Hepatocyte (in vitro differentiated cells): ENCODE data around the gene IL24. TPM values are rescaled to one million over a fixed set of nuclear protein-coding genes. Genes with fewer than 3 reads are reported as not detected.
A peak's percentile ranks its signal among the peaks of the same experiment; 100 is the strongest.

ENCODE experiments used
- DNase-seq: peaks from one replicate; pipeline ENCODE4 v3.0.0-alpha.2; 2016; ENCODE audit warnings: low spot score
- H2AFZ ChIP-seq: fragments of 200-600 bp; sonication (generic); 2 replicates; pipeline ENCODE4 v1.6.0; 2016; ENCODE audit warnings: antibody characterized with exemption, mild to moderate bottlenecking
- H3K27ac ChIP-seq: fragments of 200-600 bp; sonication (generic); 2 replicates; pipeline ENCODE4 v1.5.1; 2016; ENCODE audit warnings: mild to moderate bottlenecking
- H3K27me3 ChIP-seq: fragments of 200-600 bp; sonication (generic); 2 replicates; pipeline ENCODE4 v1.6.1; 2016
- H3K36me3 ChIP-seq: fragments of 200-600 bp; sonication (generic); replicated peaks from 2 replicates; pipeline ENCODE4 v1.5.1; 2016; ENCODE audit warnings: low read depth; ENCODE audit not compliant: insufficient read depth
- H3K4me1 ChIP-seq: fragments of 200-600 bp; sonication (generic); 2 replicates; pipeline ENCODE4 v1.5.1; 2016; ENCODE audit warnings: mild to moderate bottlenecking, moderate library complexity; ENCODE audit not compliant: insufficient read depth
- H3K4me2 ChIP-seq: fragments of 200-600 bp; sonication (generic); 2 replicates; pipeline ENCODE4 v1.6.0; 2016
- H3K4me3 ChIP-seq: fragments of 200-600 bp; sonication (generic); 2 replicates; pipeline ENCODE4 v1.5.1; 2016; ENCODE audit warnings: mild to moderate bottlenecking
- H3K79me2 ChIP-seq: fragments of 200-600 bp; sonication (generic); 2 replicates; pipeline ENCODE4 v1.6.0; 2017; ENCODE audit warnings: mild to moderate bottlenecking
- H3K9me2 ChIP-seq: fragments of 200-600 bp; sonication (generic); replicated peaks from 2 replicates; pipeline ENCODE4 v1.6.0; 2017; ENCODE audit warnings: mild to moderate bottlenecking; ENCODE audit not compliant: insufficient read depth
- H3K9me3 ChIP-seq: fragments of 200-600 bp; sonication (generic); 2 replicates; pipeline ENCODE4 v1.5.1; 2016; ENCODE audit warnings: low read depth, mild to moderate bottlenecking
- H4K20me1 ChIP-seq: fragments of 200-600 bp; sonication (generic); 2 replicates; pipeline ENCODE4 v1.6.0; 2016; ENCODE audit warnings: mild to moderate bottlenecking; ENCODE audit not compliant: insufficient read depth, poor library complexity, severe bottlenecking
- EZH2 ChIP-seq: fragments of 200-600 bp; sonication (generic); IDR thresholded peaks from 2 replicates; pipeline ENCODE4 v1.6.1; 2016; ENCODE audit warnings: antibody characterized with exemption, mild to moderate bottlenecking, borderline replicate concordance
- EZH2phosphoT487 ChIP-seq: fragments of 200-600 bp; sonication (generic); IDR thresholded peaks from one replicate; pipeline ENCODE4 v1.6.1; 2018; ENCODE audit warnings: antibody characterized with exemption, mild to moderate bottlenecking, low read depth, moderate library complexity; ENCODE audit not compliant: unreplicated experiment, severe bottlenecking
- WGBS: methylation state at CpG from one replicate; pipeline ENCODE4 v1.1.6; 2016; ENCODE audit warnings: low lambda C conversion rate; ENCODE audit errors: missing lambda C conversion rate; 5-methylcytosine and 5-hydroxymethylcytosine counted together
- polyA plus RNA-seq: library from polyadenylated mRNA; unstranded; fragments of >200 nt; fragmentation: Nextera tagmentation; extraction: Ambion mirVana; gene quantifications from 2 replicates; pipeline ENCODE4 v1.2.1, GENCODE V29; 2016
- total RNA-seq: library from RNA; depleted of rRNA; stranded (reverse); fragments of >200 nt; gene quantifications from 2 replicates; pipeline ENCODE4 v1.2.3, GENCODE V29; 2014
- TF ChIP-seq, protein P1 (sequence below): fragments of 200-600 bp; sonication (generic); IDR thresholded peaks from 2 replicates; pipeline ENCODE4 v1.5.1; 2016; ENCODE audit warnings: antibody characterized with exemption, mild to moderate bottlenecking; ENCODE audit not compliant: poor library complexity

The IL24 gene
- total and polyA plus RNA-seq, 2 experiments from 2014 or later, result not detected

DNA sequence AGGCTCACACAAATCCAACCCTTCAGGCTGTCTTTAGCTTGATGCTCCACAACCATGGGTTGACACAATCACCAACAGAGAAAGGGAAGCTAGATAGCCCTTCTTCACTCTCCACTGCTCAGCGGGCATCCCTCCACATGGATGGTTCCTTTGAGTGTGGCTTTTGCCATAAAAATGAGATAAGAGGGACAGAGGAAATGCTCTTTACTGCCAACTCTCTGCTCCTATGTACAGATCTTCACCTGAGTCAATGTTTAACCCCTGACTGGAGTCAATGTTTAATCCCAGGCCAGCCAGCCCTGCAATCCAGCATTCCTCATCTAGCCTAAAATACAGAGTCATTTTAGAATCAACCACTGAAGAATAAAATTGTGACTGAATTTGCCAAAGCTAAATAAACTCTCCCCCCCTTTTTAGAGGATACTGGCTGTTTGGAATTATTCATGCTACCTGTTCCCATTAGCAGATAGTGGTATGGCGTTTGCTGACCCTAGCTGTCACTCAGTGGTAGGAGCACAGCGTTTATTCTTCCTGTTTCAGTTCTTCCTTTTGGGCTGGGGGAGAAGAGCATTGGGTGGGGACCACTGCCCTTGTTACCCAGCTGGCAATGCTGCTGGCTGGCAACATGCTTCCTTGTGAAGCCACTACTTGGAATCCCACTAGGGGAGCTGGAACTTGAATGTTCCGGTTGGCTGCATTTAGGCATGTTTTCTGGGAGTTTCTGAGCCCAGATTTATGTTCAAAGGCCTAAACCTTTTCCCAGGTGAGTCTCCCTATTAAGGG, 54.3 kb downstream of the IL24 start:
- no peak overlapping the region for H3K4me3 ChIP-seq
- H3K27ac ChIP-seq, result peak overlapping the region; percentile 87
- TF ChIP-seq, protein P1, sequence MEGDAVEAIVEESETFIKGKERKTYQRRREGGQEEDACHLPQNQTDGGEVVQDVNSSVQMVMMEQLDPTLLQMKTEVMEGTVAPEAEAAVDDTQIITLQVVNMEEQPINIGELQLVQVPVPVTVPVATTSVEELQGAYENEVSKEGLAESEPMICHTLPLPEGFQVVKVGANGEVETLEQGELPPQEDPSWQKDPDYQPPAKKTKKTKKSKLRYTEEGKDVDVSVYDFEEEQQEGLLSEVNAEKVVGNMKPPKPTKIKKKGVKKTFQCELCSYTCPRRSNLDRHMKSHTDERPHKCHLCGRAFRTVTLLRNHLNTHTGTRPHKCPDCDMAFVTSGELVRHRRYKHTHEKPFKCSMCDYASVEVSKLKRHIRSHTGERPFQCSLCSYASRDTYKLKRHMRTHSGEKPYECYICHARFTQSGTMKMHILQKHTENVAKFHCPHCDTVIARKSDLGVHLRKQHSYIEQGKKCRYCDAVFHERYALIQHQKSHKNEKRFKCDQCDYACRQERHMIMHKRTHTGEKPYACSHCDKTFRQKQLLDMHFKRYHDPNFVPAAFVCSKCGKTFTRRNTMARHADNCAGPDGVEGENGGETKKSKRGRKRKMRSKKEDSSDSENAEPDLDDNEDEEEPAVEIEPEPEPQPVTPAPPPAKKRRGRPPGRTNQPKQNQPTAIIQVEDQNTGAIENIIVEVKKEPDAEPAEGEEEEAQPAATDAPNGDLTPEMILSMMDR, result no peak
- no peak for TF ChIP-seq EZH2
- TF ChIP-seq EZH2phosphoT487, result no peak
- peak overlapping the region; percentile 9 for H3K4me2 ChIP-seq
- H3K9me3 ChIP-seq, result no peaks in the 10 kb centered on the region
- H3K4me1 ChIP-seq, result peaks cover 38% of the 10 kb centered on the region
- WGBS, result 72% methylated on average over 4 of the region's 4 CpGs
- peak; percentile 56 for DNase-seq
- no peaks in the 10 kb centered on the region for H3K27me3 ChIP-seq
- no peaks in the 10 kb centered on the region for H3K36me3 ChIP-seq
- no peaks in the 10 kb centered on the region for H3K9me2 ChIP-seq
- no peak overlapping the region for H2AFZ ChIP-seq
- H4K20me1 ChIP-seq, result no peaks in the 10 kb centered on the region
- H3K79me2 ChIP-seq, result no peaks in the 10 kb centered on the region

DNA sequence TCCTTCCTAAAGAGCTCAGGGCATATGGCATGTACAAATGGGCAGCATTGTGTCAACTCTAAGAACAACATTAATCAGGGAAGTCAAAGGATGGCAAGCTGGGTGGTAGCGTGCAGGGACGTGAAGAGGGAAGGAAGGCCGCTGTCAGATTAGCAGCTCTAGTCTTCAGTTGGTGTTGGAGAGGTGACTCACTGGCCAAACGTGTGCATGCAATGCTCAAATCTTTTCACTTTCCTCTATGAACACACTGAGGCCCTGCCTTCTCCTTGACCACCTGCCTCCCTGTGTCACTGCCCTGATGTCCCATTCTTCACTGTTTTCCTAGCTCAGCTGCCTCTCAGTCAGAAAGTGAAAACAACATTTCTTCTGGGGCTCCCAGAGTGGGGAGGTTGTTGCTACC, 54.9 kb downstream of the IL24 start:
- 57% methylated on average over 4 of the region's 4 CpGs for WGBS
- peaks cover 38% of the 10 kb centered on the region for H3K4me1 ChIP-seq

DNA sequence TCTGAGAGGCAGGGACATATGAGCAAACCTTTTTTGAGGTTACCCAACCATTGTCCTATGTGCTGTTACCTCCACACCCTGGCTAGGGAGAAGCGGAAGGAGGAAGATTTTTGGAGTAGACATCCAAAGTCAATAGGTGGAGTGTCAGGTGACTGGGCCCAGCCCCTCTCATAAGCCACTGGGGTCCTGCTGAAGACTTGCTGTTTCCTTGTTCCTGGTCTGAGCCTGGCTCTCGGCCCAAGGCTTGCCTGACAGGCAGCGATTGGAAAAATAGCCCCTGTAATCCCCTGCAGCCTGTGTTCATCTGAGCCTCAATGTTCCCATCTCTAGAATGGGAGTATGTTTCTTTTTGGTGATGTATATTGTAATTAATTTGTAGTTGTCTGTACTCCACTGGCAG, 55.9 kb downstream of the IL24 start:
- no peaks in the 10 kb centered on the region for H3K9me2 ChIP-seq
- no peak overlapping the region for H2AFZ ChIP-seq
- H3K4me3 ChIP-seq, result no peak overlapping the region
- WGBS, result 95% methylated on average over 3 of the region's 3 CpGs
- no peaks in the 10 kb centered on the region for H3K79me2 ChIP-seq
- TF ChIP-seq, protein P1, result no peak
- H3K27me3 ChIP-seq, result no peaks in the 10 kb centered on the region
- peaks cover 38% of the 10 kb centered on the region for H3K4me1 ChIP-seq
- no peaks in the 10 kb centered on the region for H3K9me3 ChIP-seq
- no peak overlapping the region for H3K4me2 ChIP-seq
- H4K20me1 ChIP-seq, result no peaks in the 10 kb centered on the region
- peak overlapping the region; percentile 87 for H3K27ac ChIP-seq
- no peak for DNase-seq
- H3K36me3 ChIP-seq, result no peaks in the 10 kb centered on the region

More for the DNA sequence above, 54.9 kb downstream of the IL24 start:
- Histone ChIP-seq H3K9me2 (no peaks in the 10 kb centered on the region), H4K20me1 (no peaks in the 10 kb centered on the region), H3K36me3 (no peaks in the 10 kb centered on the region), H3K27ac (peak overlapping the region; percentile 87), H3K79me2 (no peaks in the 10 kb centered on the region), H3K4me3 (no peak overlapping the region), H3K4me2 (peak overlapping the region; percentile 9), H3K9me3 (no peaks in the 10 kb centered on the region), H3K27me3 (no peaks in the 10 kb centered on the region), H2AFZ (no peak overlapping the region)
- DNase-seq, result peak; percentile 72
- TF ChIP-seq, protein P1, result no peak
- TF ChIP-seq EZH2 (no peak), EZH2phosphoT487 (no peak)

DNA sequence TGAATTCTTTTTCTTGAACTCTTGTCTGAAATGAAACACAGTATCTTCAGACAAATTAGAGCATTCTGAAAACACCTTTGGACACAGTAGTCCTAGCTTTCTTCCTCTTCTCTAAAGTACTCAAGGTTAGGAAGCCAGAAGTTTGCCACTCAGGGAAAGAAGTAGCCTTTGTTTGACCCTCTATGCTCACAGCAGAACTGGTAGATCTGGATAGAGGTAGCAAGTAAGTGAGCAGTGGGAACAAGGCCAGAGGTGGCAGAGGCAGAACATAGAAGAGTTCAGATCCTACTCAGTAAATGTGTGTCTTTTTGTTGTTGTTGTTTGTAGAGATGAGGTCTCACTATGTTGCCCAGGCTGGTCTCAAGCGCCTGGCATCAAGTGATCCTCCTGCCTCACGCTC, 56.4 kb downstream of the IL24 start:
- peaks cover 38% of the 10 kb centered on the region for H3K4me1 ChIP-seq
- H3K4me3 ChIP-seq, result no peak overlapping the region
- peak overlapping the region; percentile 87 for H3K27ac ChIP-seq
- H2AFZ ChIP-seq, result no peak overlapping the region
- H4K20me1 ChIP-seq, result no peaks in the 10 kb centered on the region
- no peak for DNase-seq
- TF ChIP-seq, protein P1, result no peak
- TF ChIP-seq EZH2 (no peak), EZH2phosphoT487 (no peak)
- H3K36me3 ChIP-seq, result no peaks in the 10 kb centered on the region
- H3K27me3 ChIP-seq, result no peaks in the 10 kb centered on the region
- no peaks in the 10 kb centered on the region for H3K79me2 ChIP-seq
- no peaks in the 10 kb centered on the region for H3K9me3 ChIP-seq
- WGBS, result 89% methylated on average over 2 of the region's 2 CpGs
- no peak overlapping the region for H3K4me2 ChIP-seq
- H3K9me2 ChIP-seq, result no peaks in the 10 kb centered on the region
